SK-N-SH (cell line): ENCODE results near the gene MILR1.

ENCODE experiments used
- CHD2 ChIP-seq: fragments of 150-350 bp; IDR thresholded peaks from 2 replicates; pipeline ENCODE4 v1.6.1; 2018; ENCODE audit warnings: low read length; ENCODE audit not compliant: partially characterized antibody
- EP300 ChIP-seq, 2 experiments: IDR thresholded peaks; 2 replicates each; pipeline versions ENCODE4 v1.4.0 to v1.6.1; 2012; ENCODE audit warnings: borderline replicate concordance in 1 of 2, low read depth in 1 of 2, low read length in 1 of 2
- EZH2phosphoT487 ChIP-seq: fragments of 200-600 bp; sonication (generic); IDR thresholded peaks from 2 replicates; pipeline ENCODE4 v1.6.1; 2017; ENCODE audit warnings: low read depth, mixed run types, mild to moderate bottlenecking, antibody characterized with exemption, moderate library complexity, borderline replicate concordance
- FOXJ3 ChIP-seq: sonication (generic); formaldehyde crosslinking; IDR thresholded peaks from 2 replicates; pipeline ENCODE4 v1.5.1; 2020; ENCODE audit warnings: mild to moderate bottlenecking, missing genetic modification reagents
- POLR2AphosphoS5 ChIP-seq: IDR thresholded peaks from 2 replicates; pipeline ENCODE4 v1.6.1; 2012; ENCODE audit warnings: low read depth, low read length
- RCOR1 ChIP-seq: fragments of 150-350 bp; IDR thresholded peaks from 2 replicates; pipeline ENCODE4 v1.6.1; 2017; ENCODE audit warnings: antibody characterized with exemption, low read length
- TCF12 ChIP-seq: IDR thresholded peaks from 2 replicates; pipeline ENCODE4 v1.4.0; 2012
- TF ChIP-seq, protein P1 (sequence below): fragments of 200-600 bp; sonication (generic); IDR thresholded peaks from 2 replicates; pipeline ENCODE4 v1.6.1; 2017; ENCODE audit warnings: antibody characterized with exemption, mild to moderate bottlenecking, moderate library complexity
- TF ChIP-seq, protein P2 (sequence below): IDR thresholded peaks from 2 replicates; pipeline ENCODE4 v1.6.1; 2012; ENCODE audit warnings: mild to moderate bottlenecking, low read depth, low read length, moderate library complexity
- TF ChIP-seq, protein P3 (sequence below): IDR thresholded peaks from 2 replicates; pipeline ENCODE4 v1.4.0; 2012; ENCODE audit warnings: low read depth

DNA sequence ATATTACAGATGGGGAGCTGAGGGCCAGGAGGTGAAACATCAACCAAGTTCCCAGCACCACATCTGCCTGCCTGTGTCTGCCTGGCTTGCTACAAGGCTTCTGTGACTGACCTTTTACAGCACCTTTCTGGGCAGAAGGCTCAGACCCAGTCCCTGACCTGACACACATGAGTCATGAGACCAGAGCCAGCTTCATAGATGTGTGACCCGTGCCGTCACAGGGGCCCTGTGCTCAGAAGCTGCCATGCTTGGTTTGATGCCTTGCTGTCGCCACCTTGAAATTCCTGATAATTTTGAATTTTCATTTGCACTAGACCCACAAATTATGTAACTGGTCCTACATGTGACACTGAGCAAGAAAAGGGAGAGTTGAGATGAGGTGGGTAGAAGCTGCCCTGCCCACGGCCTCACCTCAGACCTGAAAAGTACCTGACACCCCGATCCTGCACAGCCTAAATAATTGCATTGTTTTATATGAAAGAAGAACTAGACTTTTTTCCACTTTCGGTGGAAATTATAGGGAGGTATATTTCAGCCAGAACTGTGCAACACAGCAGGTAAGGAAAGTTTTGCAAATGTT is 44.9 kb upstream of the MILR1 start:
- TF ChIP-seq, protein P1, sequence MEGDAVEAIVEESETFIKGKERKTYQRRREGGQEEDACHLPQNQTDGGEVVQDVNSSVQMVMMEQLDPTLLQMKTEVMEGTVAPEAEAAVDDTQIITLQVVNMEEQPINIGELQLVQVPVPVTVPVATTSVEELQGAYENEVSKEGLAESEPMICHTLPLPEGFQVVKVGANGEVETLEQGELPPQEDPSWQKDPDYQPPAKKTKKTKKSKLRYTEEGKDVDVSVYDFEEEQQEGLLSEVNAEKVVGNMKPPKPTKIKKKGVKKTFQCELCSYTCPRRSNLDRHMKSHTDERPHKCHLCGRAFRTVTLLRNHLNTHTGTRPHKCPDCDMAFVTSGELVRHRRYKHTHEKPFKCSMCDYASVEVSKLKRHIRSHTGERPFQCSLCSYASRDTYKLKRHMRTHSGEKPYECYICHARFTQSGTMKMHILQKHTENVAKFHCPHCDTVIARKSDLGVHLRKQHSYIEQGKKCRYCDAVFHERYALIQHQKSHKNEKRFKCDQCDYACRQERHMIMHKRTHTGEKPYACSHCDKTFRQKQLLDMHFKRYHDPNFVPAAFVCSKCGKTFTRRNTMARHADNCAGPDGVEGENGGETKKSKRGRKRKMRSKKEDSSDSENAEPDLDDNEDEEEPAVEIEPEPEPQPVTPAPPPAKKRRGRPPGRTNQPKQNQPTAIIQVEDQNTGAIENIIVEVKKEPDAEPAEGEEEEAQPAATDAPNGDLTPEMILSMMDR, result no peak
- TF ChIP-seq, protein P2, sequence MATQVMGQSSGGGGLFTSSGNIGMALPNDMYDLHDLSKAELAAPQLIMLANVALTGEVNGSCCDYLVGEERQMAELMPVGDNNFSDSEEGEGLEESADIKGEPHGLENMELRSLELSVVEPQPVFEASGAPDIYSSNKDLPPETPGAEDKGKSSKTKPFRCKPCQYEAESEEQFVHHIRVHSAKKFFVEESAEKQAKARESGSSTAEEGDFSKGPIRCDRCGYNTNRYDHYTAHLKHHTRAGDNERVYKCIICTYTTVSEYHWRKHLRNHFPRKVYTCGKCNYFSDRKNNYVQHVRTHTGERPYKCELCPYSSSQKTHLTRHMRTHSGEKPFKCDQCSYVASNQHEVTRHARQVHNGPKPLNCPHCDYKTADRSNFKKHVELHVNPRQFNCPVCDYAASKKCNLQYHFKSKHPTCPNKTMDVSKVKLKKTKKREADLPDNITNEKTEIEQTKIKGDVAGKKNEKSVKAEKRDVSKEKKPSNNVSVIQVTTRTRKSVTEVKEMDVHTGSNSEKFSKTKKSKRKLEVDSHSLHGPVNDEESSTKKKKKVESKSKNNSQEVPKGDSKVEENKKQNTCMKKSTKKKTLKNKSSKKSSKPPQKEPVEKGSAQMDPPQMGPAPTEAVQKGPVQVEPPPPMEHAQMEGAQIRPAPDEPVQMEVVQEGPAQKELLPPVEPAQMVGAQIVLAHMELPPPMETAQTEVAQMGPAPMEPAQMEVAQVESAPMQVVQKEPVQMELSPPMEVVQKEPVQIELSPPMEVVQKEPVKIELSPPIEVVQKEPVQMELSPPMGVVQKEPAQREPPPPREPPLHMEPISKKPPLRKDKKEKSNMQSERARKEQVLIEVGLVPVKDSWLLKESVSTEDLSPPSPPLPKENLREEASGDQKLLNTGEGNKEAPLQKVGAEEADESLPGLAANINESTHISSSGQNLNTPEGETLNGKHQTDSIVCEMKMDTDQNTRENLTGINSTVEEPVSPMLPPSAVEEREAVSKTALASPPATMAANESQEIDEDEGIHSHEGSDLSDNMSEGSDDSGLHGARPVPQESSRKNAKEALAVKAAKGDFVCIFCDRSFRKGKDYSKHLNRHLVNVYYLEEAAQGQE, result no peak
- TF ChIP-seq EP300 (IDR thresholded peaks at IDR 0.05; ENCODE audit: borderline replicate concordance in 1 of 2, low read depth in 1 of 2, low read length in 1 of 2) (no peak), POLR2AphosphoS5 (no peak), RCOR1 (no peak), CHD2 (no peak), EZH2phosphoT487 (no peak), TCF12 (no peak), FOXJ3 (CRISPR knock-in tag) (no peak)
- TF ChIP-seq, protein P3, sequence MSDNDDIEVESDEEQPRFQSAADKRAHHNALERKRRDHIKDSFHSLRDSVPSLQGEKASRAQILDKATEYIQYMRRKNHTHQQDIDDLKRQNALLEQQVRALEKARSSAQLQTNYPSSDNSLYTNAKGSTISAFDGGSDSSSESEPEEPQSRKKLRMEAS, result no peak
